ENCODE data around the gene EPG5.

EPG5 gene

GRCh38 chr18:45920367-45920766, 46.8 kb downstream of the EPG5 start:
- peak; percentile 41 for DNase-seq (ENCODE audit: low spot score)

DNA sequence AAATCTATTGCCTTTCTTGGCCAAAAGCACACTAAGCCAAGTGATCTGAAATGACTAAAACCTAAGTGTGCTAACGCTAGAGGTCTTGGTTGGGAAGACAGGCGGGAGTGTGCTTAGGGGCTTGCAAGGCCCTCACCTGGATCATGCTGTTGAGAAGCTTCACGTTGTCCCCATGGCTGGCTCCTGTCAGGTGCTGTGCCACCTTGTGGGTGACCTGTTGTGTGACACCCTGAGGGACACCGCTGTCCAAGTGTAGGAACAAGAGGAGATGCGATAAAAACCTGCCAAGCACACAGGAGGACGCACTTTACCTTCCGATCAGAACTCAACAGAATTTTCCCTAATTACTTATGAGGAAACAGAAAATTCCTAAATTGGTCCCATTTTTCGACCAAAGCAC, 50.8 kb downstream of the EPG5 start:
- DNase-seq (ENCODE audit: low spot score), result no peak

GRCh38 chr18:45913276-45913675, 53.9 kb downstream of the EPG5 start:
- no peak for DNase-seq (ENCODE audit: low spot score)

- DNase-seq (ENCODE audit: low spot score), result peak; percentile 66
Observed at GRCh38 chr18:45910405-45911023, 56.6 kb downstream of the EPG5 start.

DNA sequence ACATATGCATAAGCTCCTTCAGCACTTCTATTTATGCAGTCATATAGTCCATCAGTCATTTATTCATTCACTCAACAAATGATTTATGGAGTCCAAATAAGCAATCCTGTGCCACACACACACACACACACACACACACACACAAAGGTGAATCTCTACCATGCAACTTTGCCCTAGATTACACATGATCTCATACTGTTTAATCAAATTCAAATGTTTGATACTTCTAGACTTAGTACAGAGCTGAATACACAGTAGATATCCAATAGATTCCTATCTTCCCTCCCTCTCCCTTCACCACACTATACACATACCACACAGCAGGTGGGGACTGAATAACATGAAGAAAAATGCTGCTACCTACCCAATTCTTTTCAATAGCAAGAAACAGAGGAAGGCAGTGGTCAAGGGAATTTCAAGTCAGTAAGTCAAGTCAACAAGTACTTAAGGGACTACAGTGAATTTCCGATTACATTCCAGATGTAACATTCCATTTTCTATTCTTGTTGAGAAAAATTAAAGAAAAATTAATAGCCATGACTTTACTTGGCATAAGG, 65.4 kb downstream of the EPG5 start:
- DNase-seq (ENCODE audit: low spot score), result no peak

GRCh38 chr18:45900623-45901022, 66.5 kb downstream of the EPG5 start:
- no peak for DNase-seq (ENCODE audit: low spot score)

DNA sequence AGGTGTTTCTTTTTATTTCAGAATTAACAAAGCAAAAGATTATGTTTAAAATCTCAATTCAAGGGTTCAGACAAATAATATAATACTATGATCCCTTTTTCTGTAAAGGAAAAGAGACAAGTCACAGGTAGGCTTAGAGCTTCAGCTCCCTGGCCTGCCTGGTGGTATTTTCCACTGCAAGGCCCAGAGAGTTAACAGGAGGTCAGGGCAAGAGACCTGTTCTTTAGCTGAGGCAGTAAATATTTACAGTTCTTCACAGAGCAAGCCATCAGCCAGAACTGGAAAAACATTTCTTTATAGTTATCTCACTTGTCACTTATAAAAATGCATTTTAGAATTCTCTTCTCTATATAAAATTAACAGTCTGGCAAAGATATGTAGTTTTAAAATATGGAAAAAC, 70.1 kb downstream of the EPG5 start:
- no peak for DNase-seq (ENCODE audit: low spot score)

DNA sequence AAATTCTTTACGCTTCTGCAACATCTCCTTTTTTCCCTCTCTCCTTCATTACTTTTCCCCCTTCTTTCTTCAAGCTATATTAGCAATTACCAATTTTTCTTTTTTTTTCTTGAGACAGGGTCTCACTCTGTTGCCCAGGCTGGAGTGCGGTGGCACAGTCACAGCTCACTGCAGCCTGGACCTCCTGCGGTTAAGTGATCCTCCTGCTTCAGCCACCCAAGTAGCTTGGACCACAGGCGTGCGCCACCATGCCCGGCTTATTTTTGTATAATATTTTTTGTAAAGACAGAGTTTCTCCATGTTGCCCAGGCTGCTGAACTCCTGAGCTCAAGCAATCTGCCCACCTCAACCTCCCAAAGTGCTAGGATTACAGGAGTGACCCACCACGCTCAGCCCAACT, 70.7 kb downstream of the EPG5 start:
- no peak for DNase-seq (ENCODE audit: low spot score)

- no peak for DNase-seq (ENCODE audit: low spot score)
Observed at GRCh38 chr18:45895339-45895738, 71.8 kb downstream of the EPG5 start.

- no peak for DNase-seq (ENCODE audit: low spot score)
Observed at GRCh38 chr18:45894818-45895217, 72.3 kb downstream of the EPG5 start.

GRCh38 chr18:45891806-45892205, 75.3 kb downstream of the EPG5 start:
- no peak for DNase-seq (ENCODE audit: low spot score)

DNA sequence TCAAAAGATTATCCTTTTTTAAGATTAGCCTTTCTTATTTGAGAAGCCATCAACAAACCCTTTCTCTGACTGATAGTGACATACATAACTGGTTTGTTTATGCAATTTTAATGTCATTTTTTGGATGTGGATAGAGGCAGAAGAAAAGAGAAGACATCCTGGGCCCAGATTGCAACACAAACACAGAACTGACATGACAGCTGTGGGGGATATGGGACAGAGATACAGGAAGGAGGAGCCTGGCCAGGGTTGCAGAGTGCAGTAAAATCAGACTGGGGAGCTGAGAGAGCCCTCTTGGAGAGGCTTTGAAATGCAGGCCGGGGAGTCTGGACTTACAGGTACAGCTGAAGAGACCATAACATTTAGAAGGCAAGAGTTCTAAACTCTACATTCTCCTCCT, 76.5 kb downstream of the EPG5 start:
- no peak for DNase-seq (ENCODE audit: low spot score)

DNA sequence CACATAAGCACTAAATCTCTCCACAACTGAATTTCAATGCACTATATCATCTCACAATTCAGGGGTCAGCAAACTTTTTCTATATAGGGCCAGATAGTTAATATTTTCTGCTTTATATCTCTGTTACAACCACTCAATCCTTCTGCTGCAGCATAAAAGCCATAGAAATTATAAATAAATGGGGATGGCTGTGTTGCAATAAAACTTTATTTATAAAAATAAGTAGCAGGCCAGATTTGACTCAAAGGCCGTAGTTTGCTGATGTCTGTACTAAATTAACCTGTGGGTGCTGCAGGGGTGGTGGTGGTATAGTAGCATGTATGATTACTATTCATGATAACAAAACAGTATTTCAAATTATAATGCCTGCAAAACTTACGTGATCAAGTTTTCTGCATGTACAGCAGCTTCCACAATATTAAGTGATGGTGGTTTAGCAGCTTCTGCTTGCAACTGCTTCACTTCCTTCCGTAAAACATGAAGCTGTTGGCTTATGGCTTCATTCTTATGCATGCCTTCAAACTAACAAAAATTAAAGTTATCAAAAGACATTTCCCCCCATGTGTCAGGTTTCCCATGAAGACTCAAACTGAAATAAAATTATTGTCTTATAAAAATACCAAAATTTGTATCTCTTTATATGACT, 77.6 kb downstream of the EPG5 start:
- no peak for DNase-seq (ENCODE audit: low spot score)

DNA sequence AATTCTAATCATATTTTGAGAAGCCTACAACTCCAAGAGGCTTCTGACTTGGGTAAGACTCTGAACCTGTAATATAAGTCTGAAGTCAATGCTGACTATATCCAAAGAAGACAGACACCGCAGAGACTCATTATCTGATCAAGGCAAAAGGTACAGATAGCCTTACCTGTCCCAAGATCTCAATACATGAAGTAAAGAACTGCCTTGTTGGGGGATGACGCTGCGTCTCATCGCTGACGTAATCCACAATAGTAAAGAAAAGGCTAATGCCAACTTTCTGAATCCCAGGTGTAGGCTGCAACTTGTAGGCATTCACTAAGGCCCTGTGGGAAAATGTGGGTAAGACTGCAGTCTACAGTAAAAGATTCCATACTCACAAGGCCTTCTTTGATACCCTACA, 79.5 kb downstream of the EPG5 start:
- DNase-seq (ENCODE audit: low spot score), result no peak

DNA sequence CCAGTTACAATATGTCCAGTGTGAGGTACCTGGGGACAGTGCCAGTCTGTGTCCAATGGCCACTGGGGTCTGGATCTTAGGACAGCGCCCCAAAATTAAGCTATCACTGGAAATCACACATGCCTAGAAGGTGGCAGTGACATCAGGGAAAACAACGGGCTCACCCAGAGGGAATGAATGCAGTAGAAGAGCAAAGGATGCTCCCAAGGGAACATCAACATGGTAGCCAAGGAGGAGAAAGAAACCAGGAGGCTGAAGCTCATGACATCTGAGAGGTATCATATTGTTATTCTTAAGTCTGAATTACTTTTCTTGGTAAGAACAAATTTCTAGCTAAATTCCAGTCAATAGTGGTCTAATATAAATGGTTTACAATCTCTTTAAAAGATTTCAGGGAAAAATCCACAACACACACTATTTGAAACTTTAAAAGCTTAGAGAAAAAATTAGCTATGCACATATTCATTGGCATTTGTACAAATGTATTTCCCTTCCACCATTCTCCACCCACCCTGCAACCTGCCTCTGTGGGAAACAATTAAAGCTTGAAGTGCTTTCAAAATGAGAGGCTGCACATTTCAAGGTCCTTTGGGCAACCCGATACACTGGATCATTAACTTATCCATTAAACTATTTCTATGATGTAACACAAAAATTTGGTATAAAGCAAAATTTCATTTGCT, 86.1 kb downstream of the EPG5 start:
- DNase-seq (ENCODE audit: low spot score), result no peak

GRCh38 chr18:45879681-45880655, 87.2 kb downstream of the EPG5 start:
- peak; percentile 79 for DNase-seq (ENCODE audit: low spot score)

DNA sequence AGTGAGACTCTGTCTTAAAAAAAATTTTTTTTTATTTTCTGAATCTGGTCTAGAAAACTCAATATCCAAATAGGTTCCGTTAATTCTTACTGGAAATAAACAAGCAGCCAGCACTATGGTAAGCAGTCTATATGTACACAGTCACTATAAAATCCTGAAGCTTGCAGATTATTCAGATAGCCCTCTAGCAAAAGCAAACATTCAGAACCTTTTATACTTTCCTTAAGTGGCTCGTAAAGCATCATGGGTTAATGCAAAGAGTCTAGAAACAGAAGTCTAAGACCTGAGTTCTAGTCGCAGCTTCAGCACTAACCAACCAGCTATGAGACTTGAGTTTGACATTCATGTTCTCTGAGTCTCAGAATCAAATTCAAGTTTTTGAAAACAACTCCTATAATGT, 89.7 kb downstream of the EPG5 start:
- DNase-seq (ENCODE audit: low spot score), result no peak

GRCh38 chr18:45876161-45876560, 91.0 kb downstream of the EPG5 start:
- no peak for DNase-seq (ENCODE audit: low spot score)

- no peak for DNase-seq (ENCODE audit: low spot score)
Observed at GRCh38 chr18:45874491-45875184, 92.5 kb downstream of the EPG5 start.

DNA sequence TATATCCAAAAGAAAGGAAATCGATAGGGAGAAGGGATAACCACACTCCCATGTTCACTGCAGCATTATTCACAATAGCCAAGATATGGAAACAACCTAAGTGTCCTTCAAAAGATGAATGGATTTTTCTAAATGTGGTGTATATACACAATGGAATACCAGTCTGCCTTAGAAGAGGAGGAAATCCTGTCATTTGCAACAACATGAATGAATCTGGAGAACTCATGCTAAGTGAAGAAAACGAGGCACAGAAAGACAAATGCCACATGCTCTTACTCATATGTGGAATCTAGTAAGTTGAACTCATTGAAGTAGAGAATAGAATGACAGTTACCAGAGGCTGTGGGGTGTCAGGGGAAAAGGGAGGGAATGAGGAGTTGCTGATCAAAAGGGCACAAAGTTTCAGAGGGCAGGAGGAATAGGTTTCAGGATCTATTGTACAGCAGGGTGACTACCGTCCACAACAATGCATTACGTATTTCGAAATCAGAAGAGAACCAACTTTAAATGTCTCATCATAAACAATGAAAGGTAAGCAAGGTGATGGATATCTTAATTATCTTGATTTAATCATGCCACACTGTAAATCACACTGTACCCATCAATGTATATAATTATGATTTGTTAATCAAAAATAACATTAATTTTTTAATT, 95.6 kb downstream of the EPG5 start:
- DNase-seq (ENCODE audit: low spot score), result no peak

DNA sequence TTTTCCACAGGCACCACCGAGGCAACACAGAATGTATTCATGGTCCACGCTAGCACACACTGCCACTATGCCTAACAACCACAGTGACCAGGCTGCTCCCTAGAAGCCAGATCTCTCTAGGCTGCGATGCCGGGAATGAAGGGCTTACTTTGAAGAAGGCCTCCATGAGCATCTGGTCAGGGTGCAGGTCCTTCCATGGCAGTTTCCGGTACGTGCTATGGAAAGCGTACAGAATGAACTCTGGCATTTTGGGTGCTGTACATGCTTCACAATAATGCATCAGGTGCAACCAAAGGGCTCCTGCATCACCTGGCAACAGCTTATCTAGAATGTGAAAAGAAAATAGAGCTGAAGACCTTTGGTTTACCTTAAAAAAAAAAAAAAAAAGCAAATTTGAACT, 96.7 kb downstream of the EPG5 start:
- no peak for DNase-seq (ENCODE audit: low spot score)
